Left colon (tissue), 2 donors: ENCODE measurements around the gene HPCAL1. TPM values are rescaled to one million over a fixed set of nuclear protein-coding genes. Genes with fewer than 3 reads are reported as not detected.

Source experiments
- ATAC-seq: fragments of 200-7000 bp; cut with Tn5 transposase; one replicate; pipeline ENCODE4 v1.9.1; 2020; ENCODE audit warnings: mild to moderate bottlenecking, moderate library complexity
- DNase-seq, 2 donors: peaks; one replicate each; pipeline ENCODE4 v3.0.0-alpha.2; 2020
- intact Hi-C, 2 donors: fragments of 100-400 bp; cut with DNase I in 1 of 2; cut with micrococcal nuclease in 1 of 2; formaldehyde crosslinking; loops; one replicate each; pipeline versions ENCODE4 v1.11.2 to v1.14.0; 2022; cut with DNase I, micrococcal nuclease
- total RNA-seq, 2 donors: library from RNA; stranded (reverse); fragmentation: NEBNext Ultra II Directional; extraction: Animal tissue kit (Norgen Biotek cat#: 25700); gene quantifications; one replicate each; pipeline ENCODE4 v1.2.1, GENCODE V29; 2021
- donor health status: DM: no; HTN: no; CAD: no.
- donor health status: DM: yes; HTN: yes; CAD: no.

HPCAL1 gene
- total RNA-seq, 2 donors from 2014 or later, result 73.1 to 85.7 TPM

- DNase-seq (peak; percentile 85 to 91), ATAC-seq (peak; percentile 76)
- intact Hi-C loops, result no loop called here
Measured at GRCh38 chr2:10267551-10268465, 34.9 kb upstream of the HPCAL1 start.

DNA sequence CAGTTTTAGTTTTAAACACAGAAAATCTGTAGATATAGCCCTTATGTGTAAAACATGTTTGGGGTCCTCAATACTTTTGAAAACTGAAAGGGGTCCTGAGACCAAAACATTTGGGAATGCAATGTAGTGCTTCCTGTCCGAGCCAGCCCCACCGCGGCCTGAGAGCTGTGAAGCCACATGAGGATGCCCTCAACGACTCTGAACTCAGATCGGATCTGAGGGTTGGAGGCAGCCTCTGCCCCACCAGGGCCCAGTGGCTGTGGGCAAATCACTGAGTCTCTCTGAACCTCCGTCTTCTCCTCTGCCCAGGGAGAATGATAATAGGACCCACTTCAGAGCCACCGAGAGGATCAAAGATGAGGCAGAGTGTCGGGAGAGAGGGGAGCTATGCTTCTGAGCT lies 33.4 kb upstream of the HPCAL1 start:
- intact Hi-C loops, result no loop called here
- peak; percentile 2 to 18 for DNase-seq

DNA sequence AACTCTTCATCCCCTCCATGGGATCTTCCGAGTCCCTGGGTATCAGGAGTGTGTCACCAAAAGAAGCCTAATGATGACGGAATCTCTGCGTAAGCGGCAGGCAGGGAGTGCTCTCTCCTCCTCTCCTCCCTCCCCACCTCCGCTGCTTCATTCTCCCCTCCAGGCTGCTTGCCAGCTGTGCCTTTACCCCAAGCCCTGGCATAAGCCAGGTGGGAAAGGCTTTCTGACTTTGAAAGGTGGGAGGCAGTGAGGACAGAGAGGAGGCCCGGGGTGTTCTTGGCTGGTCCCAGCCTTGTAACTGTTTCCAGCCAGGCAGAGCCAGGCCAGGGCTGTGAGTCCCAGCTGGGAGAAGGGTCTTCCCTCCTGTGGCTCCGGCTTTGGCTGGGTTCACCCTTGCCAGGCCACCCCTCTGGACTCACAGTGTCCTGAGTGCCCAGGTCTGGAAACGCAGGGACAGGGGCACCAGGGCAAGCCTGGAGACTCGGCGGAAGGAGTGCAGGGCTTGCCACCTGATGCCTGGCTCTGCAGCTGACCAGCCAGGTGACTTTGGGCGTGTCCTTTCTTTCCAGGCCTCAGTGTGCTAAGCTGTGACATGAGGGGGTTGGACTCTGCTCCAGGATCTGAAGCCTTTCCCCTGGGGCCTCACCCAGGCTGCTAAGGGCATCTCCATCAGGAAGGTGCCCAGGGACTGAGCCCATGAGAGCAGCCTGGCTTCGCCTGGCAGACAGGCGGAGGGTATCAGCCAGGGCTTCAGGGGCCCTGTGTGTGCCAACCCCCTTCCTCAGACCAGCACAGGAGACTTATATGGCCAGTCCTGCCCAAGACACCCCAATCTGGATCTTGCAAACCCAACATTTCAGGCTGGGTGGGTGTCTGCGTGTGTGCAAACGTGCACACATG lies 32.7 kb upstream of the HPCAL1 start:
- DNase-seq (peak; percentile 79 to 82), ATAC-seq (peak; percentile 82)
- intact Hi-C loops, result loop anchor here in 1 of 2 donors (10.0 kb wide), 1 partner anchor 145 kb away; no protein-coding TSS in a partner anchor

More for the DNA sequence above, 33.4 kb upstream of the HPCAL1 start:
- ATAC-seq, result no peak

DNA sequence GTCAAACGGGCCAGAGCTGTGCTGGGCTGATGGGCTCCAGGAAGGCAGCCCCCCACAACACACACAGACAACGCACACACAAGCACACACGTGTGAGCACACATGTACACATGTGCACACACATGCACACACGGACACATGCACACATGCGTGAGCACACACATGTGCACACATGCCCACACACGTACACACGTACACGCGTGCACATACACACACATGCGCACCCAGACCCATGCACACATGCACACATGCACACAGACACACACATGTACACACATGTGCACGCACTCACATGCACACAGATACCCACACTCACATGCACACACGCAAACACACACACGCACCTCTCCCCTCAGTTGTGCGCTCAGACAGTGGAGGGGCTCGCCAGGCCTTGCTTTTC lies 31.2 kb upstream of the HPCAL1 start:
- intact Hi-C loops, result loop anchor here in 1 of 2 donors (10.0 kb wide), 1 partner anchor 143 kb away; no protein-coding TSS in a partner anchor
- DNase-seq (peak; percentile 5 to 24), ATAC-seq (no peak)

DNA sequence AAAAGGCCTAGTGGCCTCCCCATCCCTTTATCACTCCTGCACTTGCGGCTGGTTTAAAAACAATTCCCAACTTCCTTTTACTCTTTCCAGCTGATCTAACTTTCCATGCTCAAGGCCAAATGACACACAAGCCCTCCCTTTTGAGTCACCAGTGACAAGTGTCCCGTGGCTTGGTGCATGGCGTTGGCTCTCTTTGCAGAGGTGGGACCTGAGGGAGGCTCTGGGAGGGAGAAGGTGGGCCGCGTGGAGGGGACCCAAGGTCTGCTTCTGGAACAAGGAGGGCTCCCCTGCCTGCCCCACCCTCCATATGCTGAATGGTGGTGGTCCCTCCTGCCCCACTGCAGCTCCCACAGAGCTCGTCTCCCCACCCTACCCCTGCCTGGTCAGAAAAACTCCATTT lies 30.8 kb upstream of the HPCAL1 start:
- DNase-seq (peak; percentile 3 to 18), ATAC-seq (no peak)
- intact Hi-C loops, result loop anchor here in 1 of 2 donors (10.0 kb wide), 1 partner anchor 143 kb away; no protein-coding TSS in a partner anchor

- DNase-seq, result peak; percentile 2 to 15
- no peak for ATAC-seq
- intact Hi-C loops, result loop anchor here in 1 of 2 donors (10.0 kb wide), 1 partner anchor 142 kb away; no protein-coding TSS in a partner anchor
Measured at GRCh38 chr2:10272464-10272863, 30.2 kb upstream of the HPCAL1 start.

DNA sequence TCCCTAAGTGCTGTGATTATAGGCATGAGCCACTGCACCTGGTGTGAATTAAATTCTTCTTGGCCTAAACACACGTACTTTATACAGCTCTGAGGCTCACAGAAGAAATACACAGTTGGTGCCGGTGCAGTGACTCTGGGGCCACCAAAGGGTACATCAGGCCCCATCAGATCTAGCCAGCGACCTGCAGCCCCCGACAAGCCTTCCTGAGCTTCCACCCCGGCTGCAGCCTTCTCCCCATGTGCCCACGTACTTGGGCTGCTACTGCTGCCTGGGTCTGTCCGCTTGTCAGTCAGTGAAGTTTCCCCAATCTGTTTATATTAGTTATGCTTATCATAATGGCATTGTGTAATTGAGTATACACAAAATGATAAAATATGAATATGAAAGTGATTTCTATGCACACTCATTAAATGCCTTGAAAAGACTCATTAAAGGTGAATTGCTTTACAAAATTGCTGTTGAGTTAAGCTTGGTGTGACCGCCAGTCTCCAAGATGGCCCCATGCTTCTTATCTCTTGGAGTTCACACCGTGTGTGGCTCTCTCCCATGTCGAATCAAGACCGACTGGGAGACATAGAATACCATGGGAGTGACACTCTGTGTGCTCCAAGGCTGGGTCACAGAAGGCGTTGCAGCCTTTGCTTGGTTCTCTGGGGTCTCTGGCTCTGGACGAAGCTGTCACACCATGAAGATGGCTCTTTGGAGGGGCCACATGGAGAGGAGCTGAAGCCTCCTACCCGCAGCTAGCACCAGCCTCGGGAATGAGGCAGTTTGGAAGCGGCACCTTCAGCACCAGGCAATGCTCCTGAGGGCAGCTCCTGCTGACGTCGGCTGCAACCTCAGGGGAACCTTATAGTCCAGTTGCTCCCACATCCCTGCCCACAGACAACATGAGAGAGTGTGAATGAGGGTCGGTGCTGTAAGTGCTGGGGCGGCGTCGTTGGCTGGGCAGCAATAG lies 29.2 kb upstream of the HPCAL1 start:
- no peak for ATAC-seq
- intact Hi-C loops, result loop anchor here in 1 of 2 donors (10.0 kb wide), 1 partner anchor 141 kb away; no protein-coding TSS in a partner anchor
- DNase-seq, result peak; percentile 2 to 21

DNA sequence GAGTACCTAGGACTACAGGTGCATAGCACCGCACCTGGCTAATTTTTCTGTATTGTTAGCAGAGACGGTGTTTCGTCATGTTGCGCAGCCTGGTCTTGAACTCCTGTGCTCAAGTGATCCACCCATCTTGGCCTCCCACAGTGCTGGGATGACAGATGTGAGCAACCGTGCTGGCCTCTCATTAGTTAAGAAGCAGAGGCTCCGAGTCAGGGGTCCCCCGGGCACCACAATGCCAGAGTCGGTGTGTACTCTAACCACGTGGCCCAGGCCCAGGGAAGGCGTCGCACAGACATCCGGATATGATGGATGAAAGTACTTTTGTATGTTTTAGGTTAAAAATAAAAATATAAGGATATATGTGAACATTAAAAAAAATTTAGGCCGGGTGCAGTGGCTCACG lies 28.3 kb upstream of the HPCAL1 start:
- peak; percentile 3 to 8 for DNase-seq
- intact Hi-C loops, result loop anchor here in 1 of 2 donors (10.0 kb wide), 1 partner anchor 140 kb away; no protein-coding TSS in a partner anchor
- ATAC-seq, result no peak

DNA sequence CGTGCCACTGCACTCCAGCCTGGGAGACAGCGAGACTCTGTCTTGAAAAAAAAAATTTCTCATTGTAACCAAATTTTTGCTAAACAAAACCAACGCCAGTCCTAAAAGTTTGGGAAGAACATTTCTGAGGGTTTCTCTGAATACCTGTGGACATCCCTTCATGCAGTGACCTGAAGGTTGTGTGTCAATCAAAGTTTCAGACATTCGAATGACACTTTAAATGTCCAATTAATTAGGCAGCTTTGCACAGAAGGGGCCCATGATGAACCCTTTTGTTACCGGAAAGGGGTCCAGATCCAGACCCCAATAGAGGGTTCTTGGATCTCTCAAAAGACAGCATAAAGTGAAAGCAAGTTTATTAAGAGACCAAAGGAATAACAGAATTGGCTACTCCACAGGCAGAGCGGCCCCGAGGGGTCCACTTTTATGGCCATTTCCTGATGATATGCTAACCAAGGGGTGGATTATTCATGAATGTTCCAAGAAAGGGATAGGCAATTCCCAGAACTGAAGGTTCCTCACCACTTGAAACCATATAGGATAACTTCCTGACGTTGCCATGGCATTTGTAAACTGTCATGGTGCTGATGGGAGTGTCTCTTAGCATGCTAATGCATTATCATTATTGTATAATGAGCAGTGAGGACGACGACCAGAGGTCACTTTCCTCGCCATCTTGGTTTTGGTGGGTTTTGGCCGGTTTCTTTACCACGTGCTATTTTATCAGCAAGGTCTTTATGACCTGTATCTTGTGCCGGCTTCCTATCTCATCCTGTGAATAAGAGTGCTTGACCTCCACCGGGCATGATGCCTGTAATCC lies 27.5 kb upstream of the HPCAL1 start:
- intact Hi-C loops, result loop anchor here in 1 of 2 donors (10.0 kb wide), 1 partner anchor 140 kb away; no protein-coding TSS in a partner anchor
- DNase-seq, result peak in 1 of 2 donors; percentile 0
- no peak for ATAC-seq

GRCh38 chr2:10276481-10277292 lies 26.0 kb upstream of the HPCAL1 start:
- peak in 1 of 2 donors; percentile 3 for DNase-seq

GRCh38 chr2:10277293-10278028 lies 25.2 kb upstream of the HPCAL1 start:
- ATAC-seq, result no peak
- intact Hi-C loops, result loop anchor here in 1 of 2 donors (10.0 kb wide), 1 partner anchor 137 kb away; no protein-coding TSS in a partner anchor
- no peak for DNase-seq

More at GRCh38 chr2:10276481-10277292, 26.0 kb upstream of the HPCAL1 start:
- no peak for ATAC-seq
- intact Hi-C loops, result loop anchor here in 1 of 2 donors (10.0 kb wide), 1 partner anchor 138 kb away; no protein-coding TSS in a partner anchor

DNA sequence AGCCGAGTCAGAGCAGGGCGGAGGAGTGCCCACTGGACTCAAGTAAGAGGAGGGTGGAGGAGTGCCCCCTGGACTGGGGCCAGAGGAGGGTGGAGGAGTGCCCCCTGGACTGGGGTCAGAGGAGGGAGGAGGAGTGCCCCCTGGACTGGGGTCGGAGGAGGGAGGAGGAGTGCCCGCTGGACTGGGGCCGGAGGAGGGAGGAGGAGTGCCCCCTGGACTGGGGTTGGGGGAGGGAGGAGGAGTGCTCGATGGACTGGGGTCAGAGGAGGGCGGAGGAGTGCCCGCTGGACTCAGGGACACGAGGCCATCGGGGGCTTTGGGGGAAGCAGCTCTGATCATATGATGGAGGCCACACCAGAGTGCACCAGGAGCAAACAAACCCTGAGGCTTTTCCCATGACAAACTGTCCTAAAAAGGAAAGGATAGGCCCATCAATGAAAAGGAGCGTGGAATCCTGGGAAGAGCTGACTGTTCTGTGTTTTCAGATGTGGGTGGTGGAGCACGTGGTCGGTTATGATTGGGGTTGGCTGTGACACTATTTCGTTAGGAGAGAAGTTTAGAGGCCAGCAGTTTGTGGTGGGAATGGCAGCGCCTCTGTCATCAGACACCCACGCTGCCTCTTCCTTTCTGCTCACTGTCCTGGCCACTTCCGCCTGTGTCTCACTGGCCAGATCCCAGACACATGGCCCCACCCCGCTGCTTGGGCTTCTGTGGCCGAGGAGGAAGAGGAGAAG lies 24.5 kb upstream of the HPCAL1 start:
- intact Hi-C loops, result loop anchor here in 1 of 2 donors (10.0 kb wide), 1 partner anchor 137 kb away; no protein-coding TSS in a partner anchor
- ATAC-seq (peak; percentile 65), DNase-seq (peak; percentile 53 to 59)

DNA sequence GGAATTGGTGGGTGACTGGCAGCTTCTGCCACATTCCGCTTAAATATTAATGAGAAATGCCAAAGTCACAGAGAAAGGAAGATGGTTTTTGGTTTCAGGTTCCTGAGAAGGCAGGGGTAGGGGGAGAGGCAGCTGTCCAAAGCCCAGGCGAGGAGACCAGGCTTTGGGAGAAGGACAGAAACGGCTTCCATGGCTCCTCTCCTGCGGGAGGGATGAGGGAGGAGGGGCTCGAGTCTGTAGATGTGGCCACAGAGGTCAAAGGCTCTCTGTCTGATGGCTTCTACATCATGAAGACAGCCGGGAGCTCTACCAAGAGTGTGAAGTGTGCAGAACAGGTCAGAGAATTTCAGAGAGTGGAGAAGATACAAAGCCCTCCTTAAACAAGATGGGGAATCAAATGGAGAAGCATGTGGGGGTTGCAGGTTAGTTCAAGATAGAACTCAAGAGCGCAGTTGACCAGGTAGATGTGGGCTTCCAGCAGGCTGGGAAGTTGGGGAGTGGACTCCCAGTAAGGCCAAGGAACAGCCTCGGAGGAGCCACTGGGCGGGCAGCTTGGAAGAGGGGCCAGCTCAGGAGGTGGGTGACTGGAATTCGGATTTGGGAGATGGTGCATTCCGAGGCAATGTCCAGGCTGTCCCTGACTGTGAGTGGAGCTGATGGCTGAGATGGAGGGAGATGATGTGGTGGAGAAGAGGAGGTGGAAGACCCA lies 23.8 kb upstream of the HPCAL1 start:
- intact Hi-C loops, result loop anchor here in 1 of 2 donors (10.0 kb wide), 1 partner anchor 136 kb away; no protein-coding TSS in a partner anchor
- ATAC-seq (no peak), DNase-seq (no peak)

DNA sequence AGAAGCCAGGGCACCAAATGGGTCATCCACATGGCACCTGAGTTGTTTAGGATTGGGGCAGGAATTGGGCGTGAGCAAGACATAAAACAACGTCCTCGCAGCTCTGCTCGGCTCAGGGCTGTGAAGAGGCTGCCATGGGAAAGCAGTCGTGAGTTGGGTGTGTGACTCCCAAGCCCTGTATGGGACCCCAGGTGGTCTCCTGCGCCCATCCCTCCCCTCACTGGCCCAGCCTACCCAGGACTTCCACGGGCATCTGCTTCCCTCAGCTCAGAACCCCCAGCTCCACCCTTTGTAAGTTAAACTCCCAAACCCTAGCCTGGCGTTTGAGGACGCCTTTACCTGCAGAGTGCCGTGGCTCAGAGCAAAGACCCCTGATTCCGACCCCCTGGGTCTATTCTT lies 23.2 kb upstream of the HPCAL1 start:
- no peak for ATAC-seq

More for the DNA sequence above, 23.2 kb upstream of the HPCAL1 start:
- intact Hi-C loops, result loop anchor here in 1 of 2 donors (10.0 kb wide), 1 partner anchor 135 kb away; no protein-coding TSS in a partner anchor
- DNase-seq, result no peak
